ENCODE results near the gene GBF1.

- TF ChIP-seq CTCF (conservative IDR thresholded peaks at IDR 0.05 in 1 of 2, IDR thresholded peaks at IDR 0.05 in 1 of 2; ENCODE audit: extremely low read depth in 1 of 2, insufficient read depth in 1 of 2, low read depth in 1 of 2, low read length in 2 of 2) (no peak), EZH2 (IDR thresholded peaks at IDR 0.05; ENCODE audit: borderline replicate concordance, low read length) (no peak)
These were observed 44.0 kb downstream of the GBF1 start for GRCh38 chr10:102289356-102289755.

All from mammary epithelial cell (primary cell).